WTC11 (cell line): ENCODE measurements around the gene SPATA19. TPM values are rescaled to one million over a fixed set of nuclear protein-coding genes. Genes with fewer than 3 reads are reported as not detected.

Source experiments
- ATAC-seq: fragments of 200-7000 bp; cut with Tn5 transposase; 2 replicates; pipeline ENCODE4 v1.10.0; 2021; ENCODE audit warnings: mild to moderate bottlenecking, moderate library complexity
- CTCF ChIA-PET: fragments of 300-600 bp; sonication (Branson Sonifier 250); formaldehyde crosslinking; loops from one replicate; lab custom pipeline; 2021; ENCODE audit warnings: antibody characterized with exemption; lab: Charles Lee
- POLR2A ChIA-PET: fragments of 350-600 bp; sonication (Branson Sonifier 250); formaldehyde crosslinking; loops from one replicate; lab custom pipeline; 2021; ENCODE audit warnings: antibody characterized with exemption; lab: Charles Lee
- DNase-seq: peaks from one replicate; pipeline ENCODE4 v3.0.0; 2021; ENCODE audit warnings: low spot score
- H3K27ac Mint-ChIP-seq: 2 replicates; pipeline ENCODE4 v1.8.0; 2021; ENCODE audit warnings: mixed read lengths
- H3K27me3 Mint-ChIP-seq: 2 replicates; pipeline ENCODE4 v1.8.0; 2021; ENCODE audit warnings: low read depth, mild to moderate bottlenecking, moderate library complexity, mixed read lengths
- H3K36me3 Mint-ChIP-seq: 2 replicates; pipeline ENCODE4 v1.8.0; 2021; ENCODE audit warnings: mixed read lengths
- H3K4me1 Mint-ChIP-seq: 2 replicates; pipeline ENCODE4 v1.8.0; 2022; ENCODE audit warnings: mixed read lengths
- H3K4me3 Mint-ChIP-seq: 2 replicates; pipeline ENCODE4 v1.8.0; 2021; ENCODE audit warnings: mild to moderate bottlenecking, moderate library complexity, mixed read lengths
- H3K9me3 Mint-ChIP-seq: 2 replicates; pipeline ENCODE4 v1.8.0; 2021; ENCODE audit warnings: mixed read lengths
- ESRRA ChIP-seq: sonication (generic); formaldehyde crosslinking; IDR thresholded peaks from 2 replicates; pipeline ENCODE4 v1.8.1; 2022; ENCODE audit warnings: mild to moderate bottlenecking, missing genetic modification reagents, borderline replicate concordance
- FOXP4 ChIP-seq: sonication (generic); formaldehyde crosslinking; IDR thresholded peaks from 2 replicates; pipeline ENCODE4 v1.8.0; 2022; ENCODE audit warnings: mild to moderate bottlenecking, missing genetic modification reagents
- GRHL2 ChIP-seq: fragments of 250-450 bp; sonication (Bioruptor Pico); IDR thresholded peaks from 2 replicates; pipeline ENCODE4 v1.8.0; 2022; ENCODE audit warnings: mild to moderate bottlenecking, moderate library complexity; ENCODE audit not compliant: insufficient replicate concordance, severe bottlenecking
- GTF2I ChIP-seq: fragments of 250-450 bp; sonication (Bioruptor Pico); conservative IDR thresholded peaks from 2 replicates; pipeline ENCODE4 v1.4.0; 2021; ENCODE audit warnings: mild to moderate bottlenecking
- HMGXB4 ChIP-seq: sonication (generic); formaldehyde crosslinking; IDR thresholded peaks from 2 replicates; pipeline ENCODE4 v1.8.1; 2023; ENCODE audit warnings: mild to moderate bottlenecking, moderate library complexity, missing genetic modification reagents
- JUN ChIP-seq: sonication (generic); formaldehyde crosslinking; IDR thresholded peaks from 2 replicates; pipeline ENCODE4 v1.8.0; 2023; ENCODE audit warnings: mild to moderate bottlenecking, missing genetic modification reagents
- NFE2L1 ChIP-seq: sonication (generic); formaldehyde crosslinking; IDR thresholded peaks from 2 replicates; pipeline ENCODE4 v1.8.1; 2023; ENCODE audit warnings: missing genetic modification reagents
- NR1H2 ChIP-seq: sonication (generic); formaldehyde crosslinking; IDR thresholded peaks from 2 replicates; pipeline ENCODE4 v1.9.0; 2021; ENCODE audit warnings: mild to moderate bottlenecking, moderate library complexity, missing genetic modification reagents
- OVOL2 ChIP-seq: fragments of 250-450 bp; sonication (Bioruptor Pico); IDR thresholded peaks from 2 replicates; pipeline ENCODE4 v1.9.0; 2021; ENCODE audit warnings: mild to moderate bottlenecking, borderline replicate concordance
- PRRX2 ChIP-seq: fragments of 250-450 bp; sonication (Bioruptor Pico); IDR thresholded peaks from 2 replicates; pipeline ENCODE4 v1.8.0; 2021; ENCODE audit warnings: mild to moderate bottlenecking
- RELA ChIP-seq: sonication (generic); formaldehyde crosslinking; IDR thresholded peaks from 2 replicates; pipeline ENCODE4 v1.8.1; 2022; ENCODE audit warnings: missing genetic modification reagents, mild to moderate bottlenecking, borderline replicate concordance
- STAT6 ChIP-seq: sonication (generic); formaldehyde crosslinking; conservative IDR thresholded peaks from 2 replicates; pipeline ENCODE4 v1.8.1; 2023; ENCODE audit warnings: mild to moderate bottlenecking, low read depth, missing genetic modification reagents, moderate library complexity
- TCF7 ChIP-seq: sonication (generic); formaldehyde crosslinking; IDR thresholded peaks from 2 replicates; pipeline ENCODE4 v1.8.0; 2022; ENCODE audit warnings: mild to moderate bottlenecking, low read depth, missing genetic modification reagents, moderate library complexity
- USF1 ChIP-seq: sonication (generic); formaldehyde crosslinking; IDR thresholded peaks from 2 replicates; pipeline ENCODE4 v1.8.0; 2022; ENCODE audit warnings: mild to moderate bottlenecking, missing genetic modification reagents
- ZMAT4 ChIP-seq: fragments of 250-450 bp; sonication (Bioruptor Pico); IDR thresholded peaks from 2 replicates; pipeline ENCODE4 v1.9.0; 2021; ENCODE audit warnings: mild to moderate bottlenecking
- ZNF121 ChIP-seq: sonication (generic); formaldehyde crosslinking; IDR thresholded peaks from 2 replicates; pipeline ENCODE4 v1.8.0; 2023; ENCODE audit warnings: missing genetic modification reagents
- ZNF219 ChIP-seq: sonication (generic); formaldehyde crosslinking; IDR thresholded peaks from 2 replicates; pipeline ENCODE4 v1.8.0; 2023; ENCODE audit warnings: missing genetic modification reagents, mild to moderate bottlenecking, borderline replicate concordance
- ZNF263 ChIP-seq: sonication (generic); formaldehyde crosslinking; IDR thresholded peaks from 2 replicates; pipeline ENCODE4 v1.8.1; 2022; ENCODE audit warnings: low read depth, mild to moderate bottlenecking, moderate library complexity, missing genetic modification reagents
- ZNF281 ChIP-seq: sonication (generic); formaldehyde crosslinking; IDR thresholded peaks from 2 replicates; pipeline ENCODE4 v1.8.0; 2023; ENCODE audit warnings: mild to moderate bottlenecking, missing genetic modification reagents
- ZNF425 ChIP-seq: fragments of 250-450 bp; sonication (Bioruptor Pico); conservative IDR thresholded peaks from 2 replicates; pipeline ENCODE4 v1.9.0; 2021; ENCODE audit warnings: mild to moderate bottlenecking
- total RNA-seq: library from RNA; stranded (reverse); gene quantifications from 3 replicates; pipeline ENCODE4 v1.2.3, GENCODE V29; 2021

SPATA19 gene
- total RNA-seq, 1 experiment from 2014 or later, result not detected

- TF ChIP-seq GRHL2, result no peak
Measured at GRCh38 chr11:133827556-133827955, 17.8 kb downstream of the SPATA19 start (continued).

- no peaks in the 10 kb centered on the region for H3K27me3 Mint-ChIP-seq
- ChIA-PET POLR2A (no interaction called here), CTCF (no interaction called here)
- DNase-seq (no peak), ATAC-seq (no peak)
- TF ChIP-seq ZNF219 (no peak), ESRRA (CRISPR knock-in tag) (no peak), GTF2I (no peak), ZMAT4 (no peak), ZNF121 (no peak), JUN (CRISPR knock-in tag) (no peak), OVOL2 (no peak), ZNF281 (CRISPR knock-in tag) (no peak), GRHL2 (no peak), NFE2L1 (CRISPR knock-in tag) (no peak), TCF7 (CRISPR knock-in tag) (no peak), STAT6 (CRISPR knock-in tag) (no peak), USF1 (CRISPR knock-in tag) (no peak)
- H3K27ac Mint-ChIP-seq, result no peak overlapping the region
- no peaks in the 10 kb centered on the region for H3K9me3 Mint-ChIP-seq
- H3K4me1 Mint-ChIP-seq, result peaks cover 9% of the 10 kb centered on the region
- no peak overlapping the region for H3K4me3 Mint-ChIP-seq
- H3K36me3 Mint-ChIP-seq, result no peaks in the 10 kb centered on the region
Measured at GRCh38 chr11:133826866-133827265, 18.4 kb downstream of the SPATA19 start.

- Mint-ChIP-seq H3K4me3 (no peak overlapping the region), H3K27me3 (no peaks in the 10 kb centered on the region; the same call in 1 of the 2 replicates), H3K27ac (no peak overlapping the region), H3K4me1 (peaks cover 6% of the 10 kb centered on the region), H3K9me3 (no peaks in the 10 kb centered on the region), H3K36me3 (no peaks in the 10 kb centered on the region)
- ChIA-PET POLR2A (no interaction called here), CTCF (interaction anchor here (1.7 kb wide), 1 partner anchor 207 kb away, joined by 7 read pairs; no protein-coding TSS in a partner anchor)
- ATAC-seq (no peak), DNase-seq (no peak)
- TF ChIP-seq RELA (CRISPR knock-in tag), result no peak
- no peak for TF ChIP-seq FOXP4 (CRISPR knock-in tag)
- TF ChIP-seq HMGXB4, result no peak
- no peak for TF ChIP-seq ZNF263 (CRISPR knock-in tag)
- TF ChIP-seq NR1H2 (CRISPR knock-in tag), result no peak
- no peak for TF ChIP-seq PRRX2 (CRISPR knock-in tag)
- TF ChIP-seq ZNF425, result no peak
Measured at GRCh38 chr11:133825666-133826065, 19.6 kb downstream of the SPATA19 start.
